Retinal pigment epithelial cell (primary cell): ENCODE results near the gene SH2D6.

Experiments
- DNase-seq: peaks from one replicate; pipeline ENCODE4 v3.0.0-alpha.2; 2010; ENCODE audit warnings: low read depth
- H3K4me3 ChIP-seq: 2 replicates; pipeline ENCODE4 v1.5.1; 2011; ENCODE audit warnings: mild to moderate bottlenecking, low read length, control low read depth, moderate library complexity
- CTCF ChIP-seq: conservative IDR thresholded peaks from 2 replicates; pipeline ENCODE4 v1.5.1; 2011; ENCODE audit warnings: low read depth, low read length, control low read depth, inconsistent platforms

SH2D6 gene

GRCh38 chr2:85397925-85398331 is 20.6 kb upstream of the SH2D6 start:
- TF ChIP-seq CTCF = no peak
- no peak overlapping the region for H3K4me3 ChIP-seq
- DNase-seq = no peak

GRCh38 chr2:85398426-85399182 is 19.9 kb upstream of the SH2D6 start:
- no peak for TF ChIP-seq CTCF
- DNase-seq = no peak
- H3K4me3 ChIP-seq = no peak overlapping the region

- no peak for TF ChIP-seq CTCF
- DNase-seq = no peak
- no peak overlapping the region for H3K4me3 ChIP-seq
These were observed 19.4 kb upstream of the SH2D6 start for GRCh38 chr2:85399183-85399455.

GRCh38 chr2:85400023-85400422 is 18.5 kb upstream of the SH2D6 start:
- no peak for DNase-seq
- no peak for TF ChIP-seq CTCF
- H3K4me3 ChIP-seq = no peak overlapping the region

GRCh38 chr2:85400541-85401463 is 17.7 kb upstream of the SH2D6 start:
- no peak for TF ChIP-seq CTCF
- DNase-seq = no peak
- H3K4me3 ChIP-seq = no peak overlapping the region

GRCh38 chr2:85401464-85401805 is 17.1 kb upstream of the SH2D6 start:
- no peak for DNase-seq
- no peak for TF ChIP-seq CTCF
- H3K4me3 ChIP-seq = no peak overlapping the region

GRCh38 chr2:85401844-85402243 is 16.7 kb upstream of the SH2D6 start:
- no peak for TF ChIP-seq CTCF
- DNase-seq = no peak
- no peak overlapping the region for H3K4me3 ChIP-seq
